Uterus (tissue), 4 donors: ENCODE results near the gene PALB2. TPM values are rescaled to one million over a fixed set of nuclear protein-coding genes. Genes with fewer than 3 reads are reported as not detected.

Experiments used
- DNase-seq, 2 donors: peaks; one replicate each; pipeline ENCODE4 v3.0.0-alpha.2; 2019 to 2020
- H3K27ac ChIP-seq, 2 donors: fragments of 200-600 bp; sonication (generic); 1 replicate in 1 of 2; 2 replicates in 1 of 2; pipeline ENCODE4 v1.5.1; 2016 to 2018
- H3K27me3 ChIP-seq, 2 donors: fragments of 200-600 bp; sonication (generic); one replicate each; pipeline ENCODE4 v1.5.1; 2018 to 2019; ENCODE audit warnings: control low read depth in 1 of 2
- H3K36me3 ChIP-seq, 2 donors: fragments of 200-600 bp; sonication (generic); one replicate each; pipeline ENCODE4 v1.5.1; 2019; ENCODE audit warnings: control low read depth in 1 of 2
- H3K4me1 ChIP-seq, 2 donors: fragments of 200-600 bp; sonication (generic); one replicate each; pipeline ENCODE4 v1.5.1; 2018 to 2019; ENCODE audit warnings: control low read depth in 1 of 2
- H3K4me3 ChIP-seq, 2 donors: fragments of 200-600 bp; sonication (generic); 1 replicate in 1 of 2; 2 replicates in 1 of 2; pipeline ENCODE4 v1.5.1; 2018 to 2019; ENCODE audit warnings: mild to moderate bottlenecking in 1 of 2
- H3K9me3 ChIP-seq, 2 donors: fragments of 200-600 bp; sonication (generic); one replicate each; pipeline ENCODE4 v1.5.1; 2019; ENCODE audit warnings: control low read depth in 1 of 2
- POLR2A ChIP-seq, 2 donors: fragments of 450-650 bp; IDR thresholded peaks; one replicate each; pipeline ENCODE4 v1.6.1; 2016; ENCODE audit warnings: antibody characterized with exemption in 2 of 2, mild to moderate bottlenecking in 1 of 2, moderate library complexity in 1 of 2
- intact Hi-C: fragments of 100-400 bp; cut with DNase I; formaldehyde crosslinking; loops from one replicate; pipeline ENCODE4 v1.15.1; 2023; ENCODE audit warnings: low total_unique reads
- total RNA-seq, 4 donors: library from RNA; depleted of rRNA in 3 of 4; stranded (reverse); fragments of >200 nt in 3 of 4; gene quantifications; one replicate each; pipeline versions ENCODE4 v1.1.0 to v1.2.4, GENCODE V29; 2014 to 2023
- TF ChIP-seq, protein P1 (sequence below), 4 experiments: fragments of 200-600 bp in 2 of 4; fragments of 450-650 bp in 2 of 4; sonication (generic) in 2 of 4; IDR thresholded peaks; one replicate each; pipeline ENCODE4 v1.5.1; 2016 to 2019; ENCODE audit warnings: antibody characterized with exemption in 4 of 4, mild to moderate bottlenecking in 2 of 4, moderate library complexity in 1 of 4
- donor health status: DM: yes; HTN: yes; CAD: no.

PALB2 gene
- total RNA-seq, 4 donors from 2014 or later, result 1.5 to 11.3 (median 6.5) TPM

DNA sequence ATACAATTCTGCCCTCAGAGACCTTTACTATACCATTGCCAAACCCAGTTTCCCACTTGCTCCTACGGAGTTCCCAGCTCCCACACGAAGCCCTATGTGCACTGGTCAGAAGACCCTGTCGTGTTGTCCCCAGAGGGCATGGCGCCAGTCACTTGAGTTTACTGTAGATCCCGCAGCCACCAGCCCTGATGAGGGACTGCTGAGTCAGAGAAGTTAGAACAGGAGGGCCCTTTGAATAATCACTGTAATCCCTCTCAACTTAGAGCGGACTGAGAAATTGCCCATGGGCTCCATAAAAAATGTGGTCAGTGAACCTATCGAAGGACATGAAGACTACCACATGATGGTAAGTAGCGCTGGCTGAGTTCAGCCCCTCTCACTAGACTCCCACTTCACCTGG lies 74.4 kb downstream of the PALB2 start:
- no peak overlapping the region for H3K27ac ChIP-seq
- no peaks in the 10 kb centered on the region for H3K27me3 ChIP-seq
- H3K4me3 ChIP-seq, result no peak overlapping the region
- H3K36me3 ChIP-seq, result no peaks in the 10 kb centered on the region
- no peaks in the 10 kb centered on the region for H3K9me3 ChIP-seq
- TF ChIP-seq, protein P1, sequence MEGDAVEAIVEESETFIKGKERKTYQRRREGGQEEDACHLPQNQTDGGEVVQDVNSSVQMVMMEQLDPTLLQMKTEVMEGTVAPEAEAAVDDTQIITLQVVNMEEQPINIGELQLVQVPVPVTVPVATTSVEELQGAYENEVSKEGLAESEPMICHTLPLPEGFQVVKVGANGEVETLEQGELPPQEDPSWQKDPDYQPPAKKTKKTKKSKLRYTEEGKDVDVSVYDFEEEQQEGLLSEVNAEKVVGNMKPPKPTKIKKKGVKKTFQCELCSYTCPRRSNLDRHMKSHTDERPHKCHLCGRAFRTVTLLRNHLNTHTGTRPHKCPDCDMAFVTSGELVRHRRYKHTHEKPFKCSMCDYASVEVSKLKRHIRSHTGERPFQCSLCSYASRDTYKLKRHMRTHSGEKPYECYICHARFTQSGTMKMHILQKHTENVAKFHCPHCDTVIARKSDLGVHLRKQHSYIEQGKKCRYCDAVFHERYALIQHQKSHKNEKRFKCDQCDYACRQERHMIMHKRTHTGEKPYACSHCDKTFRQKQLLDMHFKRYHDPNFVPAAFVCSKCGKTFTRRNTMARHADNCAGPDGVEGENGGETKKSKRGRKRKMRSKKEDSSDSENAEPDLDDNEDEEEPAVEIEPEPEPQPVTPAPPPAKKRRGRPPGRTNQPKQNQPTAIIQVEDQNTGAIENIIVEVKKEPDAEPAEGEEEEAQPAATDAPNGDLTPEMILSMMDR (IDR thresholded peaks at IDR 0.05), result no peak
- TF ChIP-seq POLR2A (IDR thresholded peaks at IDR 0.05), result no peak
- no peaks in the 10 kb centered on the region for H3K4me1 ChIP-seq
- intact Hi-C loops, result no loop called here
- no peak for DNase-seq

DNA sequence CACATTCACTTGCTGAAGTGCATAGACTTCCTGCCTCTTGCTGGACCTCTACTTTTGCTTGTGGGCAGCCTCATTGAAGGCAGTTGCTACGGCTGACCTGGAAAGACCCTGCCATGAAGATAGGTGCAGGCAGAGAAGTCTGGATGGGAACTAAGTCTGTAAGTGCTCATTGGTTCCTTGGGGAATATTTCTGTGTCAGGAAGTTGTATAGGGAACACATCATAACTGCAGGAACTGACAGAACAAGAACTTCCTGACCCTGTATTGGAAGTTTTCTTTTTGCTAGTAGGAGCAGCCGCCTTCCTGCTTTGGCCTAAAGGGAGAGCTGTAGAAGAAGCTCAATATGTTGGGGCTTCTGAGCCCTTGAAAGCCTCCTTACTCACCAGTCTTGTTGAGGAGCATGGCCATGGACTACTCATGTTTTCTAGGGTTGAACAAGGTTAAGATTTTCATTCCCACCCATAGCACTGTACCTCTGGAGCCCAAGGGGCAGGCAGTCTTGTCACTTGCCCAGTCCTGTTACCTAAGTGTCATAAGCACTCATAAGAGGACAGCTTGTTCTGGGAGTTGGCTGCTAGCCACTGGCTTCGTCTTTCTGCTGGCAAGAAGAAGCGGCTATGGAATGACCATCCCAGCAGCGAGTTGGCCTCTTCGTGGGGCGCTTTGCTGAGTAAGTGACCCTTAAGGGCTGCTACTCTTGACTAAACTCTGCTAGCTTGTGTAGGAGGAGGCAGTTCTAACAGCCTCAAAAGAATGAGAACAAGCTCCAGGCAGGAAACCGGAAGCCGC lies 76.3 kb downstream of the PALB2 start:
- Histone ChIP-seq H3K36me3 (no peaks in the 10 kb centered on the region), H3K27ac (no peak overlapping the region), H3K4me1 (peaks cover 0 to 7% of the 10 kb centered on the region in 2 donors), H3K4me3 (no peak overlapping the region), H3K9me3 (no peaks in the 10 kb centered on the region), H3K27me3 (no peaks in the 10 kb centered on the region)
- no peak for DNase-seq
- TF ChIP-seq POLR2A (IDR thresholded peaks at IDR 0.05), result no peak
- TF ChIP-seq, protein P1 (IDR thresholded peaks at IDR 0.05), result no peak
- intact Hi-C loops, result no loop called here

DNA sequence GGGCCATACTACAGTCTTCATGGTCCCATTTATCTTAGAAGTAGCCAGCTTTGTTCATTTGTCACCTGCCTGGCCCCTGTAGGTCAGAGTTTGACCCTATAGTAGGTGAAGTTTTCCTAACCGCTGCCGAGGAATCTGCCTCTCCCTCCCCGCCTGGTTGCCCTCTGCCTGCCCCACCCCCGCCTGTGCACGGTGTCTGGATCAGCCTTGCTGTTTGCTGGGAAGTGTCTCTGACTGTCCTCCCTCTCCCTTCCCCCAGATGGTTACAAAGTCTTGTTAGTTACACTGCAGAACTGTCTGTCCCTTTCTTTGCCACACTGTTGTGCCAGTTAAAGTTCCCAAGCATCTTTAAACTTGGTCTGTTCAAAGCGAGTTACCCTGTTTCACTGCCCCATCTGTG lies 77.9 kb downstream of the PALB2 start:
- no peaks in the 10 kb centered on the region for H3K9me3 ChIP-seq

DNA sequence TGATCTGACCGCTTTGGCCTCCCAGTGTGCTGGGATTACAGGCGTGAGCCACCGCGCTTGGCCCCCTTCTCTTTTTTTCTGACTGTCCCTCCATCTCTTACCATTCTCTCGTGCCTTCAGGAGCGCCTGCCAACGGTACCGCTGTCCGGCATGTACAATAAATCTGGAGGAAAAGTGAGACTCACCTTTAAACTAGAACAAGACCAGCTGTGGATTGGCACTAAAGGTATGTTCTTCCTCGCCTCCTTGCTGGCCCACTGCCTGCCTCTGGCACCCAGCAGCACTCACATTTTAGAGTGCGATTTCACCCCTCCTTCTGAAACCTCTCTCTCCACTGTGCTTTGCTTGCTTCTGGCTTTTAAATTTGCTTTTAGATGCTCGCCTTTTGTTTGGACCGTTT lies 78.6 kb downstream of the PALB2 start:
- Histone ChIP-seq H3K9me3 (no peaks in the 10 kb centered on the region), H3K4me3 (no peak overlapping the region), H3K27ac (no peak overlapping the region), H3K4me1 (peaks cover 8 to 10% of the 10 kb centered on the region in 2 donors), H3K27me3 (no peaks in the 10 kb centered on the region), H3K36me3 (no peaks in the 10 kb centered on the region)
- TF ChIP-seq, protein P1 (IDR thresholded peaks at IDR 0.05), result no peak
- no peak for TF ChIP-seq POLR2A (IDR thresholded peaks at IDR 0.05)
- intact Hi-C loops, result no loop called here
- DNase-seq, result no peak

More for the DNA sequence above, 77.9 kb downstream of the PALB2 start:
- no peak for DNase-seq
- intact Hi-C loops, result no loop called here
- Histone ChIP-seq H3K27me3 (no peaks in the 10 kb centered on the region), H3K4me3 (no peak overlapping the region), H3K27ac (no peak overlapping the region), H3K4me1 (peaks cover 8 to 10% of the 10 kb centered on the region in 2 donors), H3K36me3 (no peaks in the 10 kb centered on the region)
- TF ChIP-seq, protein P1 (IDR thresholded peaks at IDR 0.05), result no peak
- no peak for TF ChIP-seq POLR2A (IDR thresholded peaks at IDR 0.05)

DNA sequence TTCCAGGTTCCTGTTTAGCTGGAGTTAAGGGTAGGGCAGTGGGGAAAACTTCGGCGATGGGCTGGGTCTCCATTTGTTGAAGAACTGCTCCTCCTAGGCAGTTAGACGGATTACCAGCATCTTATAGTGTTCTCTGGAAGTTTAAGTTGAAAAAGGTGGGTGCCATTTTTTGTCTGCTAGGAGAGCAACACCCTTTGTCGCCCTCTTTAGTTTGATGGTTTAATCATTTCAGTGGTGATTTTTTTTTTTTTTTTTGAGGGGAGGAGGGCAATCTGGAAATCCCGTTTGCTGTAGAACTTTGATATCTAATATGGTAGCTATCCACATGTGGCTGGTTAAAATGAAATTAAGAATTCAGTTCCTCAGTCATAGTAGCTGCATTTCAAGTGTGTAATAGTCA lies 79.5 kb downstream of the PALB2 start:
- TF ChIP-seq POLR2A (IDR thresholded peaks at IDR 0.05), result no peak
- TF ChIP-seq, protein P1 (IDR thresholded peaks at IDR 0.05), result no peak
- H3K36me3 ChIP-seq, result no peaks in the 10 kb centered on the region
- intact Hi-C loops, result no loop called here

More for the DNA sequence above, 79.5 kb downstream of the PALB2 start:
- Histone ChIP-seq H3K4me3 (no peak overlapping the region), H3K4me1 (peaks cover 8 to 10% of the 10 kb centered on the region in 2 donors), H3K27ac (no peak overlapping the region), H3K27me3 (no peaks in the 10 kb centered on the region), H3K9me3 (no peaks in the 10 kb centered on the region)
- DNase-seq, result no peak
